ENCODE data around the gene MTHFD2L. TPM values are rescaled to one million over a fixed set of nuclear protein-coding genes. Genes with fewer than 3 reads are reported as not detected.

The MTHFD2L gene
- total RNA-seq, 1 experiment from 2014 or later, result 11.6 TPM

DNA sequence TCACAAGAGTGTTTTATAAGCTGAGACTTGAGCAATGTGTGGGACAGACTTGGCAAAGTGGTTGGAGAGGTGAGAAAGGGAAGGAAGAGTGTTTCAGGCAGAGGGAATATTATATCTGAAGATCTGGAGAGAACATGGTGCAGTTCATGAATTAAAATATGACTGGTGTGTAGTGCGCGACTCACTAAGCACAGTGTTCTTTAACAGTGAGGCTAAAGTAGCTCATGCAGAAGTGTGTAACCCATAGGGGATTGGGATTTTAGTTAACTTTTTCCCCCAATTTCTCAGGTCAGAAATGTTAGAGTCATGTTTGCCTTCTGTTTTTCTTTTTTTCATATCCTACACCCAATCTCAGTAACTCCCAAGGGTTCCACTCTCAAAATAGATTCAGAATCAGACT is 9.7 kb downstream of the MTHFD2L start:
- no peak for DNase-seq
- no peaks in the 10 kb centered on the region for H3K27me3 Mint-ChIP-seq (ENCODE audit: low read depth)
- WGBS (ENCODE audit: extremely low coverage, insufficient read length, low lambda C conversion rate), result no CpG with 5 or more reads among the region's 2 CpGs
- no peak overlapping the region for H3K27ac Mint-ChIP-seq
- H4K5ac ChIP-seq (ENCODE audit: insufficient read length, low read depth, low read length), result no peak overlapping the region
- H3K9me3 ChIP-seq (ENCODE audit: control insufficient read depth, low read depth, low read length), result no peaks in the 10 kb centered on the region
- no peaks in the 10 kb centered on the region for H3K79me2 ChIP-seq (ENCODE audit: insufficient read depth, low read length)
- no peak overlapping the region for H2BK15ac ChIP-seq (ENCODE audit: low read depth, low read length)
- no peaks in the 10 kb centered on the region for H3K4me1 ChIP-seq (ENCODE audit: insufficient read depth, low read length)
- no peak overlapping the region for H4K91ac ChIP-seq (ENCODE audit: insufficient read length, low read depth, low read length)
- no peaks in the 10 kb centered on the region for H3K4me1 Mint-ChIP-seq
- no peaks in the 10 kb centered on the region for H3K27me3 ChIP-seq (ENCODE audit: insufficient read depth, low read length)
- H3K27ac ChIP-seq (ENCODE audit: insufficient read length, low read depth, low read length), result no peak overlapping the region
- no peak overlapping the region for H3K4me3 Mint-ChIP-seq
- no peak overlapping the region for H2BK20ac ChIP-seq (ENCODE audit: low read depth, low read length, poor library complexity, severe bottlenecking)
- no peak overlapping the region for H2BK5ac ChIP-seq (ENCODE audit: insufficient read length, low read length)
- H3K14ac ChIP-seq (ENCODE audit: insufficient read depth, low read length), result no peak overlapping the region
- no peak overlapping the region for H2AFZ ChIP-seq (ENCODE audit: low read length)
- H3K36me3 Mint-ChIP-seq (ENCODE audit: insufficient read depth in 1 of 3, low read depth in 3 of 3), result peaks cover 0 to 10% (median 3%) of the 10 kb centered on the region in 3 experiments; a peak in 3 of 7 replicates
- H4K20me1 ChIP-seq (ENCODE audit: control insufficient read depth, insufficient read depth, insufficient read length), result no peaks in the 10 kb centered on the region
- H2BK12ac ChIP-seq (ENCODE audit: insufficient read length, low read depth, low read length), result no peak overlapping the region
- H3K4me2 ChIP-seq (ENCODE audit: insufficient read depth, insufficient read length, low read length), result no peak overlapping the region
- no peak overlapping the region for H3T11ph ChIP-seq (ENCODE audit: low read length)
- TF ChIP-seq, protein P1, sequence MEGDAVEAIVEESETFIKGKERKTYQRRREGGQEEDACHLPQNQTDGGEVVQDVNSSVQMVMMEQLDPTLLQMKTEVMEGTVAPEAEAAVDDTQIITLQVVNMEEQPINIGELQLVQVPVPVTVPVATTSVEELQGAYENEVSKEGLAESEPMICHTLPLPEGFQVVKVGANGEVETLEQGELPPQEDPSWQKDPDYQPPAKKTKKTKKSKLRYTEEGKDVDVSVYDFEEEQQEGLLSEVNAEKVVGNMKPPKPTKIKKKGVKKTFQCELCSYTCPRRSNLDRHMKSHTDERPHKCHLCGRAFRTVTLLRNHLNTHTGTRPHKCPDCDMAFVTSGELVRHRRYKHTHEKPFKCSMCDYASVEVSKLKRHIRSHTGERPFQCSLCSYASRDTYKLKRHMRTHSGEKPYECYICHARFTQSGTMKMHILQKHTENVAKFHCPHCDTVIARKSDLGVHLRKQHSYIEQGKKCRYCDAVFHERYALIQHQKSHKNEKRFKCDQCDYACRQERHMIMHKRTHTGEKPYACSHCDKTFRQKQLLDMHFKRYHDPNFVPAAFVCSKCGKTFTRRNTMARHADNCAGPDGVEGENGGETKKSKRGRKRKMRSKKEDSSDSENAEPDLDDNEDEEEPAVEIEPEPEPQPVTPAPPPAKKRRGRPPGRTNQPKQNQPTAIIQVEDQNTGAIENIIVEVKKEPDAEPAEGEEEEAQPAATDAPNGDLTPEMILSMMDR (conservative IDR thresholded peaks at IDR 0.05), result no peak
- no peaks in the 10 kb centered on the region for H3K79me1 ChIP-seq (ENCODE audit: insufficient read depth, low read depth, low read length, poor library complexity, severe bottlenecking)
- no peak overlapping the region for H3K9ac ChIP-seq (ENCODE audit: extremely low read depth, insufficient read length, low read length)
- H3K9me3 Mint-ChIP-seq, result no peaks in the 10 kb centered on the region
- no peak overlapping the region for H2AK5ac ChIP-seq (ENCODE audit: insufficient read length, low read length)
- no peak overlapping the region for H4K8ac ChIP-seq (replicated peaks; ENCODE audit: insufficient read length, low read depth, low read length)
- H2BK120ac ChIP-seq (ENCODE audit: low read depth, low read length, poor library complexity, severe bottlenecking), result no peak overlapping the region
- no peaks in the 10 kb centered on the region for H3K23me2 ChIP-seq (ENCODE audit: insufficient read length, low read depth, low read length, poor library complexity, severe bottlenecking)
- no peak overlapping the region for H3K56ac ChIP-seq (ENCODE audit: insufficient read length, low read depth, low read length)
- no peak overlapping the region for H3K18ac ChIP-seq (ENCODE audit: insufficient read length, low read depth, low read length)
- H3K23ac ChIP-seq (ENCODE audit: insufficient read length, low read depth, low read length), result no peak overlapping the region
- H3K4ac ChIP-seq (ENCODE audit: low read depth, low read length), result no peak overlapping the region

Measured in H9 (cell line).